HepG2 (cell line): Measurements from ENCODE around the gene GLTPD2.

Experiments
- CEBPB ChIP-seq: IDR thresholded peaks from 2 replicates; pipeline ENCODE4 v1.6.1; 2011; ENCODE audit warnings: low read depth, low read length, improper control_type of control experiment, borderline replicate concordance
- IRF2 ChIP-seq: IDR thresholded peaks from 2 replicates; pipeline ENCODE4 v1.6.1; 2018; ENCODE audit warnings: missing genetic modification reagents, missing compliant biosample characterization
- NR2F2 ChIP-seq: IDR thresholded peaks from 2 replicates; pipeline ENCODE4 v1.6.1; 2012; ENCODE audit warnings: low read depth, inconsistent platforms, borderline replicate concordance
- PHF21A ChIP-seq: sonication (generic); formaldehyde crosslinking; IDR thresholded peaks from 2 replicates; pipeline ENCODE4 v1.5.0; 2020; ENCODE audit warnings: mild to moderate bottlenecking, missing genetic modification reagents
- ZFP36 ChIP-seq: fragments of 150-350 bp; IDR thresholded peaks from 2 replicates; pipeline ENCODE4 v1.6.1; 2018; ENCODE audit warnings: borderline replicate concordance, low read length, low read depth; ENCODE audit not compliant: partially characterized antibody
- ZNF383 ChIP-seq: sonication (generic); formaldehyde crosslinking; IDR thresholded peaks from 2 replicates; pipeline ENCODE4 v1.4.0; 2020; ENCODE audit warnings: missing genetic modification reagents, mild to moderate bottlenecking, borderline replicate concordance
- TF ChIP-seq, protein P1 (sequence below): sonication (generic); formaldehyde crosslinking; IDR thresholded peaks from 2 replicates; pipeline ENCODE4 v1.5.0; 2020; ENCODE audit warnings: missing genetic modification reagents
- TF ChIP-seq, protein P2 (sequence below): sonication (generic); formaldehyde crosslinking; conservative IDR thresholded peaks from 2 replicates; pipeline ENCODE4 v1.8.1; 2023; ENCODE audit warnings: missing genetic modification reagents
- TF ChIP-seq, protein P3 (sequence below): sonication (generic); formaldehyde crosslinking; IDR thresholded peaks from 2 replicates; pipeline ENCODE4 v1.5.0; 2020; ENCODE audit warnings: mild to moderate bottlenecking, missing genetic modification reagents, moderate library complexity
- TF ChIP-seq, protein P4 (sequence below): sonication (generic); formaldehyde crosslinking; conservative IDR thresholded peaks from 2 replicates; pipeline ENCODE4 v1.8.0; 2022; ENCODE audit warnings: low read depth, missing genetic modification reagents
- TF ChIP-seq, protein P5 (sequence below): sonication (generic); formaldehyde crosslinking; IDR thresholded peaks from 2 replicates; pipeline ENCODE4 v1.4.0; 2020; ENCODE audit warnings: mild to moderate bottlenecking, missing genetic modification reagents, borderline replicate concordance
- TF ChIP-seq, protein P6 (sequence below): sonication (generic); formaldehyde crosslinking; IDR thresholded peaks from 2 replicates; pipeline ENCODE4 v1.4.0; 2020; ENCODE audit warnings: missing genetic modification reagents
- TF ChIP-seq, protein P7 (sequence below): sonication (generic); formaldehyde crosslinking; IDR thresholded peaks from 2 replicates; pipeline ENCODE4 v1.4.0; 2020; ENCODE audit warnings: missing genetic modification reagents
- TF ChIP-seq, protein P8 (sequence below): fragments of 450-650 bp; IDR thresholded peaks from 2 replicates; pipeline ENCODE4 v1.6.1; 2017; ENCODE audit warnings: mild to moderate bottlenecking

DNA sequence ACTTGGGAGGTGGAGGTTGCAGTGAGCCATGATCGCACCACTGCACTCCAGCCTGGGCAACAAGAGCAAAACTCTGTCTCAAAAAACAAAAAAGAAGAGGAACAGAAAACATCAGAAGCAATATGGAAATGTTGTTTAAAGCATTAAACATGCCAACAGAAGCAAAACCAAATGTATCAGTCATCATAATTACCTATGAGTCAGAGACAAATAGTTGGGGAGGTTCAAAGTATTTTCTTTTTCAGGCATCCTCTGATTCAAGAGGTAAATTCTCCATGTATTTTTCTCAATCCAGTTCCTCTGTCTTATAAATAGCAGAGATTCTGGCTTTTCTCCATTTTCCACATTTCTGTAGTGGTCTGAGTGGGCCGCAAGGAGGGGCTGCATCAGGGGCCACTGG is 19.1 kb upstream of the GLTPD2 start:
- TF ChIP-seq, protein P1, sequence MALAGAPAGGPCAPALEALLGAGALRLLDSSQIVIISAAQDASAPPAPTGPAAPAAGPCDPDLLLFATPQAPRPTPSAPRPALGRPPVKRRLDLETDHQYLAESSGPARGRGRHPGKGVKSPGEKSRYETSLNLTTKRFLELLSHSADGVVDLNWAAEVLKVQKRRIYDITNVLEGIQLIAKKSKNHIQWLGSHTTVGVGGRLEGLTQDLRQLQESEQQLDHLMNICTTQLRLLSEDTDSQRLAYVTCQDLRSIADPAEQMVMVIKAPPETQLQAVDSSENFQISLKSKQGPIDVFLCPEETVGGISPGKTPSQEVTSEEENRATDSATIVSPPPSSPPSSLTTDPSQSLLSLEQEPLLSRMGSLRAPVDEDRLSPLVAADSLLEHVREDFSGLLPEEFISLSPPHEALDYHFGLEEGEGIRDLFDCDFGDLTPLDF (CRISPR knock-in tag), result no peak
- TF ChIP-seq, protein P2, sequence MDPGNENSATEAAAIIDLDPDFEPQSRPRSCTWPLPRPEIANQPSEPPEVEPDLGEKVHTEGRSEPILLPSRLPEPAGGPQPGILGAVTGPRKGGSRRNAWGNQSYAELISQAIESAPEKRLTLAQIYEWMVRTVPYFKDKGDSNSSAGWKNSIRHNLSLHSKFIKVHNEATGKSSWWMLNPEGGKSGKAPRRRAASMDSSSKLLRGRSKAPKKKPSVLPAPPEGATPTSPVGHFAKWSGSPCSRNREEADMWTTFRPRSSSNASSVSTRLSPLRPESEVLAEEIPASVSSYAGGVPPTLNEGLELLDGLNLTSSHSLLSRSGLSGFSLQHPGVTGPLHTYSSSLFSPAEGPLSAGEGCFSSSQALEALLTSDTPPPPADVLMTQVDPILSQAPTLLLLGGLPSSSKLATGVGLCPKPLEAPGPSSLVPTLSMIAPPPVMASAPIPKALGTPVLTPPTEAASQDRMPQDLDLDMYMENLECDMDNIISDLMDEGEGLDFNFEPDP (CRISPR knock-in tag), result no peak
- no peak for TF ChIP-seq IRF2 (CRISPR knock-in tag)
- TF ChIP-seq, protein P3, sequence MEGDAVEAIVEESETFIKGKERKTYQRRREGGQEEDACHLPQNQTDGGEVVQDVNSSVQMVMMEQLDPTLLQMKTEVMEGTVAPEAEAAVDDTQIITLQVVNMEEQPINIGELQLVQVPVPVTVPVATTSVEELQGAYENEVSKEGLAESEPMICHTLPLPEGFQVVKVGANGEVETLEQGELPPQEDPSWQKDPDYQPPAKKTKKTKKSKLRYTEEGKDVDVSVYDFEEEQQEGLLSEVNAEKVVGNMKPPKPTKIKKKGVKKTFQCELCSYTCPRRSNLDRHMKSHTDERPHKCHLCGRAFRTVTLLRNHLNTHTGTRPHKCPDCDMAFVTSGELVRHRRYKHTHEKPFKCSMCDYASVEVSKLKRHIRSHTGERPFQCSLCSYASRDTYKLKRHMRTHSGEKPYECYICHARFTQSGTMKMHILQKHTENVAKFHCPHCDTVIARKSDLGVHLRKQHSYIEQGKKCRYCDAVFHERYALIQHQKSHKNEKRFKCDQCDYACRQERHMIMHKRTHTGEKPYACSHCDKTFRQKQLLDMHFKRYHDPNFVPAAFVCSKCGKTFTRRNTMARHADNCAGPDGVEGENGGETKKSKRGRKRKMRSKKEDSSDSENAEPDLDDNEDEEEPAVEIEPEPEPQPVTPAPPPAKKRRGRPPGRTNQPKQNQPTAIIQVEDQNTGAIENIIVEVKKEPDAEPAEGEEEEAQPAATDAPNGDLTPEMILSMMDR (CRISPR knock-in tag), result no peak
- TF ChIP-seq, protein P4, sequence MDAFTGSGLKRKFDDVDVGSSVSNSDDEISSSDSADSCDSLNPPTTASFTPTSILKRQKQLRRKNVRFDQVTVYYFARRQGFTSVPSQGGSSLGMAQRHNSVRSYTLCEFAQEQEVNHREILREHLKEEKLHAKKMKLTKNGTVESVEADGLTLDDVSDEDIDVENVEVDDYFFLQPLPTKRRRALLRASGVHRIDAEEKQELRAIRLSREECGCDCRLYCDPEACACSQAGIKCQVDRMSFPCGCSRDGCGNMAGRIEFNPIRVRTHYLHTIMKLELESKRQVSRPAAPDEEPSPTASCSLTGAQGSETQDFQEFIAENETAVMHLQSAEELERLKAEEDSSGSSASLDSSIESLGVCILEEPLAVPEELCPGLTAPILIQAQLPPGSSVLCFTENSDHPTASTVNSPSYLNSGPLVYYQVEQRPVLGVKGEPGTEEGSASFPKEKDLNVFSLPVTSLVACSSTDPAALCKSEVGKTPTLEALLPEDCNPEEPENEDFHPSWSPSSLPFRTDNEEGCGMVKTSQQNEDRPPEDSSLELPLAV (CRISPR knock-in tag), result no peak
- TF ChIP-seq, protein P5, sequence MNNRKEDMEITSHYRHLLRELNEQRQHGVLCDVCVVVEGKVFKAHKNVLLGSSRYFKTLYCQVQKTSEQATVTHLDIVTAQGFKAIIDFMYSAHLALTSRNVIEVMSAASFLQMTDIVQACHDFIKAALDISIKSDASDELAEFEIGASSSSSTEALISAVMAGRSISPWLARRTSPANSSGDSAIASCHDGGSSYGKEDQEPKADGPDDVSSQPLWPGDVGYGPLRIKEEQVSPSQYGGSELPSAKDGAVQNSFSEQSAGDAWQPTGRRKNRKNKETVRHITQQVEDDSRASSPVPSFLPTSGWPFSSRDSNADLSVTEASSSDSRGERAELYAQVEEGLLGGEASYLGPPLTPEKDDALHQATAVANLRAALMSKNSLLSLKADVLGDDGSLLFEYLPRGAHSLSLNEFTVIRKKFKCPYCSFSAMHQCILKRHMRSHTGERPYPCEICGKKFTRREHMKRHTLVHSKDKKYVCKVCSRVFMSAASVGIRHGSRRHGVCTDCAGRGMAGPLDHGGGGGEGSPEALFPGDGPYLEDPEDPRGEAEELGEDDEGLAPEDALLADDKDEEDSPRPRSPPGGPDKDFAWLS (CRISPR knock-in tag), result no peak
- TF ChIP-seq, protein P6, sequence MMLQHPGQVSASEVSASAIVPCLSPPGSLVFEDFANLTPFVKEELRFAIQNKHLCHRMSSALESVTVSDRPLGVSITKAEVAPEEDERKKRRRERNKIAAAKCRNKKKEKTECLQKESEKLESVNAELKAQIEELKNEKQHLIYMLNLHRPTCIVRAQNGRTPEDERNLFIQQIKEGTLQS (CRISPR knock-in tag), result no peak
- no peak for TF ChIP-seq ZNF383
- TF ChIP-seq, protein P7, sequence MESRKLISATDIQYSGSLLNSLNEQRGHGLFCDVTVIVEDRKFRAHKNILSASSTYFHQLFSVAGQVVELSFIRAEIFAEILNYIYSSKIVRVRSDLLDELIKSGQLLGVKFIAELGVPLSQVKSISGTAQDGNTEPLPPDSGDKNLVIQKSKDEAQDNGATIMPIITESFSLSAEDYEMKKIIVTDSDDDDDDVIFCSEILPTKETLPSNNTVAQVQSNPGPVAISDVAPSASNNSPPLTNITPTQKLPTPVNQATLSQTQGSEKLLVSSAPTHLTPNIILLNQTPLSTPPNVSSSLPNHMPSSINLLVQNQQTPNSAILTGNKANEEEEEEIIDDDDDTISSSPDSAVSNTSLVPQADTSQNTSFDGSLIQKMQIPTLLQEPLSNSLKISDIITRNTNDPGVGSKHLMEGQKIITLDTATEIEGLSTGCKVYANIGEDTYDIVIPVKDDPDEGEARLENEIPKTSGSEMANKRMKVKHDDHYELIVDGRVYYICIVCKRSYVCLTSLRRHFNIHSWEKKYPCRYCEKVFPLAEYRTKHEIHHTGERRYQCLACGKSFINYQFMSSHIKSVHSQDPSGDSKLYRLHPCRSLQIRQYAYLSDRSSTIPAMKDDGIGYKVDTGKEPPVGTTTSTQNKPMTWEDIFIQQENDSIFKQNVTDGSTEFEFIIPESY, result no peak
- no peak for TF ChIP-seq NR2F2
- TF ChIP-seq, protein P8, sequence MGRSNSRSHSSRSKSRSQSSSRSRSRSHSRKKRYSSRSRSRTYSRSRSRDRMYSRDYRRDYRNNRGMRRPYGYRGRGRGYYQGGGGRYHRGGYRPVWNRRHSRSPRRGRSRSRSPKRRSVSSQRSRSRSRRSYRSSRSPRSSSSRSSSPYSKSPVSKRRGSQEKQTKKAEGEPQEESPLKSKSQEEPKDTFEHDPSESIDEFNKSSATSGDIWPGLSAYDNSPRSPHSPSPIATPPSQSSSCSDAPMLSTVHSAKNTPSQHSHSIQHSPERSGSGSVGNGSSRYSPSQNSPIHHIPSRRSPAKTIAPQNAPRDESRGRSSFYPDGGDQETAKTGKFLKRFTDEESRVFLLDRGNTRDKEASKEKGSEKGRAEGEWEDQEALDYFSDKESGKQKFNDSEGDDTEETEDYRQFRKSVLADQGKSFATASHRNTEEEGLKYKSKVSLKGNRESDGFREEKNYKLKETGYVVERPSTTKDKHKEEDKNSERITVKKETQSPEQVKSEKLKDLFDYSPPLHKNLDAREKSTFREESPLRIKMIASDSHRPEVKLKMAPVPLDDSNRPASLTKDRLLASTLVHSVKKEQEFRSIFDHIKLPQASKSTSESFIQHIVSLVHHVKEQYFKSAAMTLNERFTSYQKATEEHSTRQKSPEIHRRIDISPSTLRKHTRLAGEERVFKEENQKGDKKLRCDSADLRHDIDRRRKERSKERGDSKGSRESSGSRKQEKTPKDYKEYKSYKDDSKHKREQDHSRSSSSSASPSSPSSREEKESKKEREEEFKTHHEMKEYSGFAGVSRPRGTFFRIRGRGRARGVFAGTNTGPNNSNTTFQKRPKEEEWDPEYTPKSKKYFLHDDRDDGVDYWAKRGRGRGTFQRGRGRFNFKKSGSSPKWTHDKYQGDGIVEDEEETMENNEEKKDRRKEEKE, result no peak
- TF ChIP-seq PHF21A (CRISPR knock-in tag), result no peak
- TF ChIP-seq CEBPB, result no peak
- TF ChIP-seq ZFP36, result no peak
